KMS-11 (cell line): Measurements from ENCODE around the gene DNAJA3.
A peak's percentile ranks its signal among the peaks of the same experiment; 100 is the strongest.

ENCODE experiments used
- H2AFZ ChIP-seq: fragments of 200-600 bp; sonication (generic); 2 replicates; pipeline ENCODE4 v1.6.1; 2016; ENCODE audit warnings: antibody characterized with exemption, mixed run types, low read depth
- H3K27ac ChIP-seq: fragments of 200-600 bp; sonication (generic); 2 replicates; pipeline ENCODE4 v1.6.1; 2016; ENCODE audit warnings: mild to moderate bottlenecking, mixed run types
- H3K27me3 ChIP-seq: fragments of 200-600 bp; sonication (generic); 2 replicates; pipeline ENCODE4 v1.6.1; 2017; ENCODE audit warnings: mild to moderate bottlenecking, low read depth, mixed run types, moderate library complexity; ENCODE audit not compliant: insufficient read depth
- H3K36me3 ChIP-seq: fragments of 200-600 bp; sonication (generic); 2 replicates; pipeline ENCODE4 v1.6.1; 2017; ENCODE audit warnings: mild to moderate bottlenecking, mixed run types; ENCODE audit not compliant: insufficient read depth
- H3K4me1 ChIP-seq: fragments of 200-600 bp; sonication (generic); 2 replicates; pipeline ENCODE4 v1.6.1; 2016; ENCODE audit warnings: mild to moderate bottlenecking, low read depth, mixed run types; ENCODE audit not compliant: poor library complexity, severe bottlenecking
- H3K4me2 ChIP-seq: fragments of 200-600 bp; sonication (generic); 2 replicates; pipeline ENCODE4 v1.7.0; 2016; ENCODE audit warnings: mild to moderate bottlenecking, mixed run types
- H3K4me3 ChIP-seq: fragments of 200-600 bp; sonication (generic); IDR thresholded peaks from 2 replicates; pipeline ENCODE4 v1.6.1; 2017; ENCODE audit warnings: low read depth, low read length, mixed read lengths; ENCODE audit not compliant: insufficient read depth
- H3K79me2 ChIP-seq: fragments of 200-600 bp; sonication (generic); 2 replicates; pipeline ENCODE4 v1.6.1; 2016; ENCODE audit warnings: low read depth, mixed run types; ENCODE audit not compliant: insufficient read depth
- H3K9ac ChIP-seq: fragments of 200-600 bp; sonication (generic); 2 replicates; pipeline ENCODE4 v1.6.1; 2016; ENCODE audit warnings: mild to moderate bottlenecking, mixed run types
- H4K20me1 ChIP-seq: fragments of 200-600 bp; sonication (generic); 2 replicates; pipeline ENCODE4 v1.6.1; 2016; ENCODE audit warnings: mild to moderate bottlenecking, mixed run types; ENCODE audit not compliant: insufficient read depth
- CTCF ChIP-seq: fragments of 200-600 bp; sonication (generic); conservative IDR thresholded peaks from 2 replicates; pipeline ENCODE4 v1.6.1; 2017; ENCODE audit warnings: low read depth, mild to moderate bottlenecking, antibody characterized with exemption, low read length, moderate library complexity, mixed read lengths

DNAJA3 gene

GRCh38 chr16:4433228-4433627 lies 7.6 kb downstream of the DNAJA3 start:
- H3K36me3 ChIP-seq, result peaks cover 9% of the 10 kb centered on the region; the same call in 1 of the 2 replicates
- no peaks in the 10 kb centered on the region for H3K4me1 ChIP-seq
- H3K4me3 ChIP-seq, result no peak overlapping the region
- H3K9ac ChIP-seq, result no peak overlapping the region
- H3K27ac ChIP-seq, result 0 out of 2 replicates have a peak overlapping the region, but pooled peaks have one; percentile 5
- H3K79me2 ChIP-seq, result peaks cover 54% of the 10 kb centered on the region
- no peak for TF ChIP-seq CTCF
- no peaks in the 10 kb centered on the region for H4K20me1 ChIP-seq
- no peak overlapping the region for H2AFZ ChIP-seq
- H3K4me2 ChIP-seq, result no peak overlapping the region
- no peaks in the 10 kb centered on the region for H3K27me3 ChIP-seq

- Histone ChIP-seq H2AFZ (no peak overlapping the region), H3K36me3 (peaks cover 14% of the 10 kb centered on the region; the same call in 1 of the 2 replicates), H4K20me1 (no peaks in the 10 kb centered on the region), H3K4me3 (no peak overlapping the region), H3K27ac (no peak overlapping the region), H3K79me2 (peaks cover 45% of the 10 kb centered on the region), H3K4me1 (no peaks in the 10 kb centered on the region), H3K4me2 (no peak overlapping the region), H3K27me3 (no peaks in the 10 kb centered on the region), H3K9ac (no peak overlapping the region)
- TF ChIP-seq CTCF, result no peak
Observed at GRCh38 chr16:4433914-4434787, 8.5 kb downstream of the DNAJA3 start.

GRCh38 chr16:4435337-4436067 lies 9.8 kb downstream of the DNAJA3 start:
- no peaks in the 10 kb centered on the region for H3K4me1 ChIP-seq
- H3K4me2 ChIP-seq, result no peak overlapping the region
- no peak overlapping the region for H3K9ac ChIP-seq
- no peak overlapping the region for H3K27ac ChIP-seq
- no peak for TF ChIP-seq CTCF
- no peaks in the 10 kb centered on the region for H4K20me1 ChIP-seq
- peaks cover 31% of the 10 kb centered on the region for H3K79me2 ChIP-seq
- H3K36me3 ChIP-seq, result peaks cover 14% of the 10 kb centered on the region; the same call in 1 of the 2 replicates
- H3K4me3 ChIP-seq, result no peak overlapping the region
- H3K27me3 ChIP-seq, result no peaks in the 10 kb centered on the region
- H2AFZ ChIP-seq, result no peak overlapping the region

DNA sequence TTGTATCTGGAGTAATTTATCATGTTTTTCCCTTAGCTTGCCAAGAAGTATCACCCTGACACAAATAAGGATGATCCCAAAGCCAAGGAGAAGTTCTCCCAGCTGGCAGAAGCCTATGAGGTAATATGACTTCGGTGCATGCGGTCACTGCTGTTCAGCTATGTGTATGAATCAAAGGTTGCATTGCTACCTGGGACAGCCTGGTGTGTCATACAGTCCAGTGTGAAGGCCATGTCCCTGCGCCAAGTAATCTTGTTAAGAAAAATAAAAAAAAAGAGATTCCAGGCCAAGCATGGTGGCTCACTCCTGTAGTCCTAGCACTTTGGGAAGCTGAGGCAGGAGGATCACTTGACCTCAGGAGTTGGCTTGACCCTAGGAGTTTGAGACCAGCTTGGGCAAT lies 11.7 kb downstream of the DNAJA3 start:
- Histone ChIP-seq H3K36me3 (peaks cover 15% of the 10 kb centered on the region; the same call in 1 of the 2 replicates), H3K27me3 (no peaks in the 10 kb centered on the region), H3K4me2 (no peak overlapping the region), H3K27ac (no peak overlapping the region), H2AFZ (no peak overlapping the region), H3K79me2 (peaks cover 13% of the 10 kb centered on the region), H3K4me1 (no peaks in the 10 kb centered on the region), H3K4me3 (no peak overlapping the region), H4K20me1 (no peaks in the 10 kb centered on the region; the same call in 1 of the 2 replicates), H3K9ac (no peak overlapping the region)
- no peak for TF ChIP-seq CTCF
